IPS-20b (cell line): ENCODE data around the gene MAPK8.

ENCODE experiments used
- H3K27ac ChIP-seq: one replicate; pipeline ENCODE4 v1.5.1; 2013; ENCODE audit warnings: low read length
- H3K27me3 ChIP-seq: 2 replicates; pipeline ENCODE4 v1.6.1; 2013; ENCODE audit warnings: mild to moderate bottlenecking, low read length, inconsistent platforms; ENCODE audit not compliant: insufficient read depth
- H3K36me3 ChIP-seq: 2 replicates; pipeline ENCODE4 v1.6.1; 2013; ENCODE audit warnings: low read depth, mild to moderate bottlenecking, inconsistent platforms, low read length, moderate library complexity; ENCODE audit not compliant: insufficient read depth
- H3K4me1 ChIP-seq: 2 replicates; pipeline ENCODE4 v1.6.1; 2013; ENCODE audit warnings: mild to moderate bottlenecking, control low read depth, inconsistent platforms, low read length, moderate library complexity; ENCODE audit not compliant: insufficient read depth
- H3K4me3 ChIP-seq: 2 replicates; pipeline ENCODE4 v1.5.1; 2013; ENCODE audit warnings: mild to moderate bottlenecking, low read length, inconsistent platforms
- H3K9ac ChIP-seq: 2 replicates; pipeline ENCODE4 v1.6.1; 2013; ENCODE audit warnings: low read depth, mild to moderate bottlenecking, inconsistent platforms, low read length, moderate library complexity
- H3K9me3 ChIP-seq: 2 replicates; pipeline ENCODE4 v1.6.1; 2013; ENCODE audit warnings: mild to moderate bottlenecking, low read depth, low read length, inconsistent platforms; ENCODE audit not compliant: insufficient read depth

MAPK8 gene

GRCh38 chr10:48423884-48424283 lies 117.4 kb downstream of the MAPK8 start:
- H3K9me3 ChIP-seq, result no peaks in the 10 kb centered on the region
- H3K36me3 ChIP-seq, result peaks cover 22% of the 10 kb centered on the region; the same call in 1 of the 2 replicates
- H3K9ac ChIP-seq, result no peak overlapping the region
- no peak overlapping the region for H3K27ac ChIP-seq
- no peak overlapping the region for H3K4me3 ChIP-seq
- no peaks in the 10 kb centered on the region for H3K4me1 ChIP-seq
- no peaks in the 10 kb centered on the region for H3K27me3 ChIP-seq

DNA sequence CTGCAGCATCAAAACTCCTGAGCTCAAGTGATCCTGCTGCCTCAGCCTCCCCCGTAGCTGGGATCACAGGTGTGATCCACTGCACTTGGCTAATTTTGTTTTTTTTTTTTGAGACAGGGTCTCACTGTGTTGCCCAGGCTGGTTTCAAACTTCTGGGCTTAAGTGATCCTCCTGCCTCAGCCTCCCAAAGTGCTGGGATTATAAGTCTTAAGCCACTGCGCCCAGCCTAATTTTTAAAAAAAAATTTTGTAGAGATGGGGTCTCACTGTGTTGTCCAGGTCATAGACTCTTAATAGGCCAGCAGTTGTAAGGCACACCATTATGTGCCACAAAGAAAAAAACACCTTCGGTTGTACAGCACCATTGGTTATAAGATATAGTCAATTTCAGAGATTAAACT lies 122.4 kb downstream of the MAPK8 start:
- no peaks in the 10 kb centered on the region for H3K4me1 ChIP-seq

GRCh38 chr10:48429309-48429708 lies 122.8 kb downstream of the MAPK8 start:
- Histone ChIP-seq H3K27me3 (no peaks in the 10 kb centered on the region), H3K9me3 (no peaks in the 10 kb centered on the region), H3K4me3 (no peak overlapping the region), H3K9ac (no peak overlapping the region), H3K36me3 (peaks cover 36% of the 10 kb centered on the region), H3K27ac (no peak overlapping the region), H3K4me1 (no peaks in the 10 kb centered on the region)

More for the DNA sequence above, 122.4 kb downstream of the MAPK8 start:
- Histone ChIP-seq H3K4me3 (no peak overlapping the region), H3K36me3 (peaks cover 35% of the 10 kb centered on the region), H3K9ac (no peak overlapping the region), H3K9me3 (no peaks in the 10 kb centered on the region), H3K27me3 (no peaks in the 10 kb centered on the region), H3K27ac (no peak overlapping the region)

- no peak overlapping the region for H3K4me3 ChIP-seq
- H3K27me3 ChIP-seq, result no peaks in the 10 kb centered on the region
- H3K9ac ChIP-seq, result no peak overlapping the region
- peaks cover 43% of the 10 kb centered on the region for H3K36me3 ChIP-seq
- H3K9me3 ChIP-seq, result no peaks in the 10 kb centered on the region
- no peaks in the 10 kb centered on the region for H3K4me1 ChIP-seq
- no peak overlapping the region for H3K27ac ChIP-seq
These were observed 124.0 kb downstream of the MAPK8 start for GRCh38 chr10:48430402-48430993.

- Histone ChIP-seq H3K27ac (no peak overlapping the region), H3K9me3 (no peaks in the 10 kb centered on the region), H3K4me1 (no peaks in the 10 kb centered on the region), H3K27me3 (no peaks in the 10 kb centered on the region), H3K9ac (no peak overlapping the region), H3K4me3 (no peak overlapping the region), H3K36me3 (peaks cover 43% of the 10 kb centered on the region)
These were observed 125.4 kb downstream of the MAPK8 start for GRCh38 chr10:48431871-48432270.

DNA sequence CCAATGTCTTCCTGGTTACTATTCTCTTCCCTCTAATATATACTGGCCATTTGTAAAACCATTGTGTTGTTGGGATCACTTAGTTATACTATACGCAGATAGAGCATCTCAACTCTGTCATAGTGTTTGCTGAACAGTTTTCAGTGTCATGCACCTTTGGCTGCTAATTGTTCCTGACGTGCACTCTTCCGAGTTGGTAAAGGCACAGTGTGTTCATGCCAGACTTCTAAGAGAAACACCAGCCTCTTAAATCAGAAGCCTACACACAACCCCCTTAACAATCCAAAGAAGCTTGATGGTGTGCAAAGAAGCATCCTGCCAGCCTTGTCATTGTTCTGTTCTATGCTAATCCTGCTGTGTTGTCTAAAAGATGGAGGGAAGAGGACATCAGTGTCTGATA lies 131.1 kb downstream of the MAPK8 start:
- no peak overlapping the region for H3K9ac ChIP-seq

DNA sequence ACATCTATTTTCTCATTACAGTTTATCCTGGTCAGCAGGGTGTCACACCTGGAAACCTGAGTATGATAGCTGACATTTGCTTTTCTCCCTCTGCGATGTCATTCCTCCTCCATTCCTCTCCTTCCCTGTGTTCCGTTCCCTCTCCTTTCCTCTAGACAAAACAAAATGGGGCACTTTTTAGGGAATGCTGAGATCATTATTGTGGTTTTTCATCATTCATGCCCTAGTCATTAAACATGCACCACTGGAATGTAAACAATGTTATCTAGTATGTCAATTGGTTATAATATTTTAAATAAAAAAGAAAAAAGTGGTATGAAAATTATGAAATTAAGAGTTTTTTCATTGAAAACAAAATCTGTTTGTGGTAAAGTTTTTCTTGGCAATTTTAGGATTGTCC lies 132.6 kb downstream of the MAPK8 start:
- Histone ChIP-seq H3K4me1 (peaks cover 1% of the 10 kb centered on the region; the same call in 1 of the 2 replicates), H3K4me3 (no peak overlapping the region), H3K9ac (no peak overlapping the region), H3K27me3 (no peaks in the 10 kb centered on the region), H3K9me3 (no peaks in the 10 kb centered on the region), H3K27ac (no peak overlapping the region), H3K36me3 (peaks cover 22% of the 10 kb centered on the region)

More for the DNA sequence above, 131.1 kb downstream of the MAPK8 start:
- H3K27me3 ChIP-seq, result no peaks in the 10 kb centered on the region
- H3K9me3 ChIP-seq, result no peaks in the 10 kb centered on the region
- peaks cover 27% of the 10 kb centered on the region for H3K36me3 ChIP-seq
- H3K4me3 ChIP-seq, result no peak overlapping the region
- H3K27ac ChIP-seq, result no peak overlapping the region
- no peaks in the 10 kb centered on the region for H3K4me1 ChIP-seq

DNA sequence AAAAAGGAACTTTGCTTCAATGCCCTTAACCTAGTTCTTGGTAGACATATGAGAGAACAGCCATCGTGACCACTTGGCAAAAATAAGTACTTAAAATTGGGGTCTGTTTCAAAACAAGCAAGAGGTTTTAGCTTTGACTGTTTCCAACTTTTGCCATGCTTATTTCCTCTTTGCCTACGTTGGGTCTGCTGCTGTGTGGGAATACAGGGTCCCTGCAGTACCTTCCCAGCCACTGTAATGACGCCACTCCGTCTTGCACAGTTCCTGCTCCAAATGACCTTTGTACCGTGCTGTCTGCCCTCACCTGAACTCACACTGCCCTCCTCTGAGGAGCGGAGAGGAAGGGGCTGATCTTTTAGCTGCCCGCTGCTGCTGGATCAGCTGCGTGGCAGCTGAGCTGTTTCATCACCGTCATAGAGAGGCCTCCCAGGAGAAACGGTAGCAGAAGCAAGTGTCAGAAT lies 133.1 kb downstream of the MAPK8 start:
- Histone ChIP-seq H3K4me1 (peaks cover 7% of the 10 kb centered on the region; the same call in 1 of the 2 replicates), H3K27me3 (no peaks in the 10 kb centered on the region), H3K9me3 (no peaks in the 10 kb centered on the region), H3K27ac (no peak overlapping the region), H3K36me3 (peaks cover 18% of the 10 kb centered on the region), H3K4me3 (no peak overlapping the region), H3K9ac (no peak overlapping the region)

DNA sequence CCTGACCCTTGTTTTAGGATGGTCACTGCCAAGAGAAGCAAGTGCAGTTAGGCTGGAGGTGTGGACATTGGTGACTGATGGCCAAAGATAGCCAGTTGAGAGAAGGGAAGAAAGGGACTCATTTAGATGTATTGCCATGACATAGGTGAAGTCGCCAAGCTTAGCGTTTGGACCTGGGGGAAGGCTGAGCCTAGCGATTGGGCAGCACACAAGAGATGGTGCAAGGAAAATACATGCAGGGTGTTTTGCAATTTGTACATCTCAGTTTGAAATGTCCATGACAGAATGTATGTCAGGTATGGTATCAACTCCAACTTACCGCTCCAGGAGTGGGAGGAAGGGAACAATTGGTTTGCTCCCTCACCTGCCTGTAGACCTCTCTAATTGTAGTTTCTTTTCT lies 134.3 kb downstream of the MAPK8 start:
- H3K4me3 ChIP-seq, result no peak overlapping the region
- peaks cover 14% of the 10 kb centered on the region for H3K36me3 ChIP-seq
- H3K27ac ChIP-seq, result no peak overlapping the region
- H3K9me3 ChIP-seq, result no peaks in the 10 kb centered on the region
- peaks cover 8% of the 10 kb centered on the region; the same call in 1 of the 2 replicates for H3K4me1 ChIP-seq
- H3K9ac ChIP-seq, result no peak overlapping the region
- H3K27me3 ChIP-seq, result no peaks in the 10 kb centered on the region

- Histone ChIP-seq H3K36me3 (peaks cover 9% of the 10 kb centered on the region), H3K27me3 (no peaks in the 10 kb centered on the region), H3K9me3 (no peaks in the 10 kb centered on the region), H3K4me3 (no peak overlapping the region), H3K9ac (no peak overlapping the region), H3K27ac (no peak overlapping the region), H3K4me1 (peaks cover 8% of the 10 kb centered on the region; the same call in 1 of the 2 replicates)
These were observed 135.8 kb downstream of the MAPK8 start for GRCh38 chr10:48442090-48442808.

GRCh38 chr10:48442809-48443177 lies 136.3 kb downstream of the MAPK8 start:
- no peaks in the 10 kb centered on the region for H3K27me3 ChIP-seq
- H3K4me1 ChIP-seq, result peaks cover 8% of the 10 kb centered on the region; the same call in 1 of the 2 replicates
- no peak overlapping the region for H3K4me3 ChIP-seq
- H3K36me3 ChIP-seq, result peaks cover 5% of the 10 kb centered on the region; the same call in 1 of the 2 replicates
- H3K9ac ChIP-seq, result no peak overlapping the region
- H3K9me3 ChIP-seq, result no peaks in the 10 kb centered on the region
- H3K27ac ChIP-seq, result no peak overlapping the region

GRCh38 chr10:48444266-48444665 lies 137.8 kb downstream of the MAPK8 start:
- no peak overlapping the region for H3K4me3 ChIP-seq
- H3K9ac ChIP-seq, result no peak overlapping the region
- H3K4me1 ChIP-seq, result peaks cover 8% of the 10 kb centered on the region; the same call in 1 of the 2 replicates
- H3K27me3 ChIP-seq, result no peaks in the 10 kb centered on the region
- H3K36me3 ChIP-seq, result peaks cover 5% of the 10 kb centered on the region; the same call in 1 of the 2 replicates
- H3K9me3 ChIP-seq, result no peaks in the 10 kb centered on the region
- H3K27ac ChIP-seq, result no peak overlapping the region
